ENCODE measurements around the gene LGR6.
A peak's percentile ranks its signal among the peaks of the same experiment; 100 is the strongest.

Gene LGR6

GRCh38 chr1:202266061-202266765 lies 72.6 kb downstream of the LGR6 start:
- H3K9me3 ChIP-seq, result no peaks in the 10 kb centered on the region; the same call in 1 of the 2 replicates
- no peaks in the 10 kb centered on the region for H3K36me3 ChIP-seq
- peaks cover 6% of the 10 kb centered on the region for H3K4me1 ChIP-seq
- peaks cover 24% of the 10 kb centered on the region for H3K27me3 ChIP-seq
- TF ChIP-seq CTCF (IDR thresholded peaks at IDR 0.05; ENCODE audit: low read depth, low read length), result no peak
- DNase-seq, result no peak
- no peak overlapping the region for H3K4me3 ChIP-seq (ENCODE audit: low read depth, low read length)

- H3K4me3 ChIP-seq (ENCODE audit: low read depth, low read length), result no peak overlapping the region
- peaks cover 20% of the 10 kb centered on the region for H3K27me3 ChIP-seq
- no peaks in the 10 kb centered on the region for H3K36me3 ChIP-seq
- TF ChIP-seq CTCF (IDR thresholded peaks at IDR 0.05; ENCODE audit: low read depth, low read length), result no peak
- H3K4me1 ChIP-seq, result peaks cover 6% of the 10 kb centered on the region
- DNase-seq, result no peak
- no peaks in the 10 kb centered on the region; the same call in 1 of the 2 replicates for H3K9me3 ChIP-seq
These were observed 74.4 kb downstream of the LGR6 start for GRCh38 chr1:202268032-202268431.

- DNase-seq, result no peak
- TF ChIP-seq CTCF (IDR thresholded peaks at IDR 0.05; ENCODE audit: low read depth, low read length), result no peak
- Histone ChIP-seq H3K36me3 (no peaks in the 10 kb centered on the region), H3K27me3 (peaks cover 15% of the 10 kb centered on the region), H3K4me3 (ENCODE audit: low read depth, low read length) (no peak overlapping the region), H3K9me3 (no peaks in the 10 kb centered on the region; the same call in 1 of the 2 replicates), H3K4me1 (peaks cover 6% of the 10 kb centered on the region)
These were observed 75.2 kb downstream of the LGR6 start for GRCh38 chr1:202268817-202269216.

GRCh38 chr1:202270871-202271326 lies 77.3 kb downstream of the LGR6 start:
- Histone ChIP-seq H3K4me3 (ENCODE audit: low read depth, low read length) (no peak overlapping the region), H3K9me3 (no peaks in the 10 kb centered on the region; the same call in 1 of the 2 replicates), H3K36me3 (no peaks in the 10 kb centered on the region), H3K27me3 (no peaks in the 10 kb centered on the region), H3K4me1 (peaks cover 6% of the 10 kb centered on the region)
- DNase-seq, result no peak
- no peak for TF ChIP-seq CTCF (IDR thresholded peaks at IDR 0.05; ENCODE audit: low read depth, low read length)

GRCh38 chr1:202272103-202272845 lies 78.7 kb downstream of the LGR6 start:
- TF ChIP-seq CTCF (IDR thresholded peaks at IDR 0.05; ENCODE audit: low read depth, low read length), result no peak
- H3K4me1 ChIP-seq, result peaks cover 6% of the 10 kb centered on the region
- no peak overlapping the region for H3K4me3 ChIP-seq (ENCODE audit: low read depth, low read length)
- no peak for DNase-seq
- H3K9me3 ChIP-seq, result no peaks in the 10 kb centered on the region
- H3K27me3 ChIP-seq, result no peaks in the 10 kb centered on the region
- no peaks in the 10 kb centered on the region for H3K36me3 ChIP-seq

- H3K36me3 ChIP-seq, result no peaks in the 10 kb centered on the region
- no peaks in the 10 kb centered on the region for H3K27me3 ChIP-seq
- peak; percentile 70 for DNase-seq
These were observed 81.0 kb downstream of the LGR6 start for GRCh38 chr1:202274611-202275010.

More at GRCh38 chr1:202274611-202275010, 81.0 kb downstream of the LGR6 start:
- Histone ChIP-seq H3K4me3 (ENCODE audit: low read depth, low read length) (no peak overlapping the region), H3K9me3 (no peaks in the 10 kb centered on the region), H3K4me1 (peaks cover 6% of the 10 kb centered on the region)
- TF ChIP-seq CTCF (IDR thresholded peaks at IDR 0.05; ENCODE audit: low read depth, low read length), result peak; percentile 90

Measured in BE2C (cell line).